NCI-H128 (cell line): ENCODE results near the gene KISS1R.
"Not testable (repeated sequence)": the region's sequence is repeated elsewhere in the genome, so short reads cannot be mapped to it uniquely, and the experiment has no call there.

Experiments
- DNase-seq: peaks from one replicate; lab custom pipeline; 2025; ENCODE audit not compliant: unreplicated experiment; lab: John Stamatoyannopoulos, UW

The KISS1R gene

GRCh38 chr19:952049-952679 lies 35.0 kb downstream of the KISS1R start:
- no peak for DNase-seq

GRCh38 chr19:952680-953444 lies 35.7 kb downstream of the KISS1R start:
- no peak for DNase-seq

- no peak for DNase-seq
Observed at GRCh38 chr19:953445-954271, 36.5 kb downstream of the KISS1R start.

- no peak for DNase-seq
Observed at GRCh38 chr19:954272-954671, 37.1 kb downstream of the KISS1R start.

GRCh38 chr19:954672-955494 lies 37.8 kb downstream of the KISS1R start:
- DNase-seq = no peak

- DNase-seq = no peak
Observed at GRCh38 chr19:955803-956765, 39.0 kb downstream of the KISS1R start.

- no peak for DNase-seq
Observed at GRCh38 chr19:956766-957440, 39.8 kb downstream of the KISS1R start.

GRCh38 chr19:957578-957977 lies 40.4 kb downstream of the KISS1R start:
- not testable (repeated sequence) for DNase-seq

GRCh38 chr19:958967-959855 lies 42.1 kb downstream of the KISS1R start:
- DNase-seq = no peak

GRCh38 chr19:960020-960419 lies 42.9 kb downstream of the KISS1R start:
- DNase-seq = no peak

- no peak for DNase-seq
Observed at GRCh38 chr19:960601-960938, 43.4 kb downstream of the KISS1R start.

- no peak for DNase-seq
Observed at GRCh38 chr19:961866-962620, 44.9 kb downstream of the KISS1R start.

GRCh38 chr19:962683-963400 lies 45.7 kb downstream of the KISS1R start:
- no peak for DNase-seq

- DNase-seq = no peak
Observed at GRCh38 chr19:963486-963951, 46.4 kb downstream of the KISS1R start.

- DNase-seq = no peak
Observed at GRCh38 chr19:964116-964520, 47.0 kb downstream of the KISS1R start.

GRCh38 chr19:964761-965694 lies 47.9 kb downstream of the KISS1R start:
- no peak for DNase-seq
